ENCODE data around the gene TGFBR3. TPM values are rescaled to one million over a fixed set of nuclear protein-coding genes. Genes with fewer than 3 reads are reported as not detected.

The TGFBR3 gene
- total RNA-seq, 1 experiment from 2014 or later, result 14.5 TPM

GRCh38 chr1:91735266-91735845, 150.6 kb downstream of the TGFBR3 start:
- no peaks in the 10 kb centered on the region for H3K9me3 ChIP-seq (ENCODE audit: control insufficient read depth, insufficient read depth, low read depth, low read length)
- intact Hi-C loops (cut with micrococcal nuclease; ENCODE audit: unreplicated experiment), result loop anchor here (10.0 kb wide), 1 partner anchor 201 kb away; no protein-coding TSS in a partner anchor
- in situ Hi-C loops (cut with HindIII; ENCODE audit: low pct_unique_long_range_greater_than_20kb, low sequenced_read_pairs), result no loop called here
- ChIA-PET POLR2A (no interaction called here), CTCF (no interaction called here)
- peak overlapping the region; percentile 99 for H3K27ac ChIP-seq (ENCODE audit: low read length)
- BruUV-seq (replicated peaks), result no TSS peak
- TF ChIP-seq POLR2AphosphoS5 (IDR thresholded peaks at IDR 0.05; ENCODE audit: low read depth, low read length) (no peak), REST (IDR thresholded peaks at IDR 0.05; ENCODE audit: insufficient read depth in 1 of 2, low read depth in 2 of 2, low read length in 1 of 2) (no peak), CTCF (IDR thresholded peaks at IDR 0.05) (no peak), TCF7L2 (IDR thresholded peaks at IDR 0.05; ENCODE audit: low read depth, low read length) (no peak), SIN3A (IDR thresholded peaks at IDR 0.05; ENCODE audit: borderline replicate concordance, insufficient read depth, low read depth, low read length) (no peak)
- H3K36me3 ChIP-seq (ENCODE audit: control insufficient read depth, insufficient read depth, low read length), result no peaks in the 10 kb centered on the region
- DNase-seq (ENCODE audit: low read depth, low spot score) (no peak), ATAC-seq (no peak)
- H3K4me3 ChIP-seq (ENCODE audit: low read depth in 2 of 2, low read length in 2 of 2), result no peak overlapping the region
- H3K27me3 ChIP-seq (ENCODE audit: control insufficient read depth, insufficient read depth, low read length), result no peaks in the 10 kb centered on the region
- H3K4me1 ChIP-seq (ENCODE audit: control insufficient read depth, insufficient read depth, low read length), result peaks cover 70% of the 10 kb centered on the region

GRCh38 chr1:91734761-91735160, 151.2 kb downstream of the TGFBR3 start:
- intact Hi-C loops (cut with micrococcal nuclease; ENCODE audit: unreplicated experiment) (loop anchor here (10.0 kb wide), 1 partner anchor 200 kb away; no protein-coding TSS in a partner anchor), in situ Hi-C loops (cut with HindIII; ENCODE audit: low pct_unique_long_range_greater_than_20kb, low sequenced_read_pairs) (no loop called here)
- Histone ChIP-seq H3K4me3 (ENCODE audit: low read depth in 2 of 2, low read length in 2 of 2) (no peak overlapping the region), H3K9me3 (ENCODE audit: control insufficient read depth, insufficient read depth, low read depth, low read length) (no peaks in the 10 kb centered on the region), H3K4me1 (ENCODE audit: control insufficient read depth, insufficient read depth, low read length) (peaks cover 70% of the 10 kb centered on the region), H3K36me3 (ENCODE audit: control insufficient read depth, insufficient read depth, low read length) (no peaks in the 10 kb centered on the region), H3K27me3 (ENCODE audit: control insufficient read depth, insufficient read depth, low read length) (no peaks in the 10 kb centered on the region), H3K27ac (ENCODE audit: low read length) (peak overlapping the region; percentile 99)
- DNase-seq (ENCODE audit: low read depth, low spot score), result no peak
- no peak for TF ChIP-seq TCF7L2 (IDR thresholded peaks at IDR 0.05; ENCODE audit: low read depth, low read length)
- no peak for TF ChIP-seq SIN3A (IDR thresholded peaks at IDR 0.05; ENCODE audit: borderline replicate concordance, insufficient read depth, low read depth, low read length)
- no peak for TF ChIP-seq REST (IDR thresholded peaks at IDR 0.05; ENCODE audit: insufficient read depth in 1 of 2, low read depth in 2 of 2, low read length in 1 of 2)
- no peak for TF ChIP-seq POLR2AphosphoS5 (IDR thresholded peaks at IDR 0.05; ENCODE audit: low read depth, low read length)
- TF ChIP-seq CTCF (IDR thresholded peaks at IDR 0.05), result no peak
- POLR2A ChIA-PET, result no interaction called here
- CTCF ChIA-PET, result no interaction called here
- no peak for ATAC-seq
- BruUV-seq (replicated peaks), result no TSS peak

All from Panc1 (cell line).